ENCODE results near the gene POLR2E.
A peak's percentile ranks its signal among the peaks of the same experiment; 100 is the strongest.
"Not testable (repeated sequence)": the region's sequence is repeated elsewhere in the genome, so short reads cannot be mapped to it uniquely, and the experiment has no call there.

Gene POLR2E

GRCh38 chr19:1115646-1116420, 20.7 kb upstream of the POLR2E start:
- DNase-seq (ENCODE audit: extremely low read depth, low read depth): no peak

DNA sequence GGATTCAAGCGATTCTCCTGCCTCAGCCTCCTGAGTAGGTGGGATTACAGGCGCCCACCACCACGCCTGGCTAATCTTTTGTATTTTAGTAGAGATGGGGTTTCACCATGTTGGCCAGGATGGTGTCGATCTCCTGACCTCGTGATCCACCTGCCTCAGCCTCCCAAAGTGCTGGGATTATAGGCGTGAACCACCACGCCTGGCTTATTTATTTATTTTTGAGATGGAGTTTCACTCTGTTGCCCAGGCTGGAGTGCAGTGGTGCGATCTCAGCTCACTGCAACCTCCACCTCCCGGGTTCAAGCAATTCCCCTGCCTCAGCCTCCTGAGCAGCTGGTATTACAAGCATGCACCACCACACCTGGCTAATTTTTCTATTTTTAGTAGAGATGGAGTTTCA, 19.6 kb upstream of the POLR2E start:
- not testable (repeated sequence) for H3K4me3 ChIP-seq (replicated peaks; ENCODE audit: low read depth, low read length); DNase-seq (ENCODE audit: extremely low read depth, low read depth)

More at GRCh38 chr19:1115646-1116420, 20.7 kb upstream of the POLR2E start:
- TF ChIP-seq CTCF (IDR thresholded peaks at IDR 0.05; ENCODE audit: low read depth, low read length, missing control alignments): no peak
- no peak overlapping the region for H3K4me3 ChIP-seq (replicated peaks; ENCODE audit: low read depth, low read length)

- TF ChIP-seq CTCF (IDR thresholded peaks at IDR 0.05; ENCODE audit: low read depth, low read length, missing control alignments): no peak
- DNase-seq (ENCODE audit: extremely low read depth, low read depth): no peak
- no peak overlapping the region for H3K4me3 ChIP-seq (replicated peaks; ENCODE audit: low read depth, low read length)
Measured at GRCh38 chr19:1113986-1114483, 18.9 kb upstream of the POLR2E start.

DNA sequence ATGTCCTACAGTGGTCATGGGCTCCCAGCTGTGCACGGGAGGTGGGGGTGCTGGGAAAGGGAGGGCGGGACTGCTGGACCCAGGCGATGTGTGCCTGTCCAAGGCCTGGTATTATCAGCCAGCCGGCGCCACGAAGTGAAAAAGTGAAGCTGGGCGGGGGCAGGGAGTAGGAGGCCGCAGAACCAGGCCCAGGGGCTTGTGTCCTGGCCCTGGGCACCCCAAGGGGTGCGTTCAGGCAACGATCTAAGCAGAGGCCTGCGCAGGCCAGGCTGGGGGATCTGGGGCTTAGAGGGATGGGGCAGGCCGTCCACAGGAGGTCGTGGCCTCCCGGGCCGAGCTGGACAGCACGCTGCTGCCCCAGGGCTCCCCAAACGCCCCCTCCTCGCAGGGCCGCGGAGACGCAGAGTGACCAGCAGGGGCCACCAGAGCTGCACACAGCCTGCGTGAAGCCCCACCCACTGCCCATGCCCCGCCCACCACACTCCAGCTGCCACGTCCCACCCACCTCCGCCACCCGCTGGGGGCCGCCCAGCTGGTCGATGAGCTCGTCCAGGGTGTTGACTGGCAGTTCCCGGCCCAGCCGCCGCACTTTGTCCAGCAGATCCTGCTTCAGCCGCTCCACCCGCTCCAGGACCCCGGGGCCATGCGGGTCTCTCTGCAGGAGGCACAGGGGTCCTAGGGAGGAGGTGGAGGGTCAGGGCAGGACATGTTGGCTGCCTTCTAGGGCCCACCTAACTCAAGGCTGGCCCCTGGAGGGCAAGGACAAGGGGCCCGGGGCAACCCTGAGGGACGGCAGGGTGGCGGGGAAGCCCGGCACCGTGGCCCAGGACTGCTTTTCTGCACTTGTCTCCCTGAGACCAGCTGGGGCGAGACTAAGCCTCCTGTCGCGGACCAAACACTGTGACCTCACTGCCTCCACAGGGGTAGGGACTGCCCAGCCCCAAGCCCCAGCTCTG, 18.1 kb upstream of the POLR2E start:
- peak; percentile 77 for DNase-seq (ENCODE audit: extremely low read depth, low read depth)
- TF ChIP-seq CTCF (IDR thresholded peaks at IDR 0.05; ENCODE audit: low read depth, low read length, missing control alignments): peak; percentile 68
- no peak overlapping the region for H3K4me3 ChIP-seq (replicated peaks; ENCODE audit: low read depth, low read length)

GRCh38 chr19:1112268-1113029, 17.3 kb upstream of the POLR2E start:
- H3K4me3 ChIP-seq (replicated peaks; ENCODE audit: low read depth, low read length): no peak overlapping the region
- DNase-seq (ENCODE audit: extremely low read depth, low read depth): no peak
- TF ChIP-seq CTCF (IDR thresholded peaks at IDR 0.05; ENCODE audit: low read depth, low read length, missing control alignments): no peak

- TF ChIP-seq CTCF (IDR thresholded peaks at IDR 0.05; ENCODE audit: low read depth, low read length, missing control alignments): no peak
- H3K4me3 ChIP-seq (replicated peaks; ENCODE audit: low read depth, low read length): no peak overlapping the region
- DNase-seq (ENCODE audit: extremely low read depth, low read depth): no peak
Measured at GRCh38 chr19:1111641-1112267, 16.6 kb upstream of the POLR2E start.
